Activated CD4-positive, alpha-beta memory T cell treated with anti-CD3 and anti-CD28 coated beads, Interleukin-2, amount 10 ng/mL, durations not matched to agents 7 days and 5 days (primary cell): ENCODE measurements around the gene CLEC16A. TPM values are rescaled to one million over a fixed set of nuclear protein-coding genes. Genes with fewer than 3 reads are reported as not detected.
"Not testable (repeated sequence)": the region's sequence is repeated elsewhere in the genome, so short reads cannot be mapped to it uniquely, and the experiment has no call there.

ENCODE experiments used
- CTCF ChIA-PET: fragments of 350-600 bp; sonication (Branson Sonifier 250); formaldehyde crosslinking; loops from one replicate; lab custom pipeline; 2021; ENCODE audit warnings: antibody characterized with exemption, inconsistent platforms; lab: Charles Lee
- POLR2A ChIA-PET: fragments of 350-600 bp; sonication (Branson Sonifier 250); formaldehyde crosslinking; loops from one replicate; lab custom pipeline; 2021; ENCODE audit warnings: antibody characterized with exemption; lab: Charles Lee
- DNase-seq: peaks from one replicate; pipeline ENCODE4 v3.0.0-alpha.2; 2020
- H3K27ac Mint-ChIP-seq: one replicate; pipeline ENCODE4 v1.8.0; 2021; ENCODE audit warnings: mild to moderate bottlenecking, mixed read lengths
- H3K27me3 Mint-ChIP-seq: one replicate; pipeline ENCODE4 v1.8.0; 2021; ENCODE audit warnings: mixed read lengths
- H3K36me3 Mint-ChIP-seq: one replicate; pipeline ENCODE4 v1.8.0; 2021; ENCODE audit warnings: low read depth, mixed read lengths
- H3K4me1 Mint-ChIP-seq: one replicate; pipeline ENCODE4 v1.8.0; 2021; ENCODE audit warnings: mixed read lengths
- H3K4me3 Mint-ChIP-seq: one replicate; pipeline ENCODE4 v1.8.0; 2021; ENCODE audit warnings: mild to moderate bottlenecking, mixed read lengths
- H3K9me3 Mint-ChIP-seq: one replicate; pipeline ENCODE4 v1.8.0; 2021; ENCODE audit warnings: mixed read lengths
- total RNA-seq, 2 experiments: library from RNA; stranded (reverse); gene quantifications; one replicate each; pipeline ENCODE4 v1.2.3, GENCODE V29; 2021

Gene CLEC16A
- total RNA-seq, 2 experiments from 2014 or later = 30.3 to 32.4 TPM

DNA sequence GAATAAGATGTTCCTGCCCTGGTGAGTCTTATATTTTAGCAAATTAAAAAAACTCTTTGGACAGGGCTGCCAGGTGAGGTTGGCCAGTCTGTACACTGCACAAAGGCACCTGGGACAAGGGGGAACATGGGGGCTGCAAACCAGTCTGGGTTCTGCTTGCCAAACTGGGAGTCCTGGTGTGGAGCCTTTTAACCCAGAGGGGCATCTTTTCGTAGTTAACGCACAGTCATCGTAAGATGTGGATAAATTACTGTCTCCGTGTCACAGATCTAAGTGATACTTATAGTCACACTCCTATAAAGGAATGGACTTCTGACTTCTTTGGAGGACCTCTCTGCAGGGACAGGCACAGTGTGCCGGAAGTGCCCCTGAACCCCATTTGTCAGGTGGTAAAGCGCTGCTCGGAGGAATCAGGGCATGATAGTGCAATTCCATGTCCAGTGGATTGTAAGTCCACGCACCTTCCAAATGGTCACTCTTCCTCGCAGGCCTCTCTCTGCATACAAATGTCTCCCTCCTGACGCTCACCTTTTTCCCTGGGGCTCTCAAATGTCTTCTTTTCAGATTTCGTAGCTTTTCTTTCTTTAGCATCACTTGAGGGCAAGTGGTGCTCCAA, 16.8 kb upstream of the CLEC16A start:
- Mint-ChIP-seq H3K4me1 (peaks cover 4% of the 10 kb centered on the region), H3K4me3 (no peak overlapping the region), H3K27me3 (no peaks in the 10 kb centered on the region), H3K9me3 (no peaks in the 10 kb centered on the region), H3K36me3 (peaks cover 32% of the 10 kb centered on the region), H3K27ac (no peak overlapping the region)
- POLR2A ChIA-PET = interaction anchor here (1.7 to 2.1 kb wide), 2 partner anchors 10 to 13 kb away, joined by 6 to 11 read pairs; no protein-coding TSS in a partner anchor
- CTCF ChIA-PET = interaction anchor here (0.5 to 1.2 kb wide), 3 partner anchors 9 to 191 kb away, joined by 3 to 5 read pairs (median 3); partner anchors contain the start of gene DEXI
- no peak for DNase-seq

DNA sequence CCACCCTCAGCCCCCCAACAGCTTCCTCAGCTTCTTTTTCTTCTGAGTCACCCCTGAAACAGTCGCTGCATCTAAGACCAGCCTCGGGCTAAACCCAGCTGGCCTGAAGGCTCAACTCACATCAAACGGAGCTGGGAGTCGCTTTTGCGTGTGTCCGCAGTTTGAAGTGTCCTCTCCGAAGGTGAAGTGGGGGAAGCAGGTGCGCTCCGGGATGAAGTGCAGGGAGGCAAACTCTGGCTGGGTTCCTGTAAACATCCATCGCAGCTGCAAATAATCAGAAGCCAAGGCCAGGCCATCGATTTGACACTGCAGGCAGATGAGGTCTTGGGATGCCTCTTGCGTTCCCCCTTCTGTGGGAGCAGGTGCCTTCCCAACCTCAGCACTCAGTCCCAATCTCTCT, 15.3 kb upstream of the CLEC16A start:
- CTCF ChIA-PET, H3K9me3 Mint-ChIP-seq, H3K27ac Mint-ChIP-seq, DNase-seq, H3K27me3 Mint-ChIP-seq, H3K4me3 Mint-ChIP-seq: not testable (repeated sequence)
- H3K36me3 Mint-ChIP-seq = peaks cover 22% of the 10 kb centered on the region
- H3K4me1 Mint-ChIP-seq = peaks cover 16% of the 10 kb centered on the region
- POLR2A ChIA-PET = interaction anchor here (1.7 kb wide), 1 partner anchor 11 kb away, joined by 6 read pairs; no protein-coding TSS in a partner anchor

DNA sequence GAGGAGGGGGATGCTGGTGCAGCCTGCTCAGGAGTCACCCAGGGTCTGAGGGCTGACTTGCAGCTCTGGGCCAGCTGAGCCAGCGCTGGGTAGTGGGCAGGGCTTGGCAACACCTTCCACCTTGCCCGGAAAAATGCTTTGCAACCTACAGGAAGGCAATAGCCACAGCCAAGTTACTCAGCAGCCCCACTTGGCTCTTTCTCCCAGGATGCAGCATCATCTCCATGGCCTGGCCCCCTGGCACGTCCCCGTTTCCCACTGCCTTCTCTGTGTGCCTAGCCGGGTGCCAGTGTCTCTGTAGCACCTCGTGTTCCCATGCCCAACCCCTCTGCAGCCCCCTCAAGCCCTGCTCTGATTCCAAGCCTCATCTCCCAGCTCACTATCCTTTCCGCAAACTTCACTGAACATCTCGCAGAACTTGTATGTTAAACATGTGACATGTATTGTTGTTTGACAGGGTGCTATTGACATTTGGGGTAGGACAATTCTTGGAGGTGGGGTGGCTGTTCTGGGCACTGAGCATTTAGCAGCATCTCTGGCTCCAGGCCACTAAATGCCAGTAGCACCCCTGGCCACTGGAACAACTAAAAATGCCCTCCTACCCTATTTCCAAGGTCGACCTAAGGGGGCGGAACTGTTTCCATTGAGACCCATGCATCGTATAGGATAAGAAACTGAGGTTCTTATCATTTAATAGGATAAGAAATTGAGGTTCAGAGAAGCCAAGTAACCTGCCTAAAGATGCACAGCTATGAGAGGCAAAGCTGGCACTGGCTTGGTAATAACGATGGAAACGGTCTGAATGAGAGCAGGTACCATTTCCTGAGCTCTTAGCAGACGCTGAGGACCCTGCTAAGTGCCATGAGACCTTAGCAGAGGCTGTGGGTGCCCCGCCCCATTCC, 14.3 kb upstream of the CLEC16A start:
- Mint-ChIP-seq H3K4me1 (peaks cover 26% of the 10 kb centered on the region), H3K36me3 (peaks cover 16% of the 10 kb centered on the region), H3K27ac (peak overlapping the region; percentile 32), H3K4me3 (no peak overlapping the region), H3K9me3 (no peaks in the 10 kb centered on the region), H3K27me3 (no peaks in the 10 kb centered on the region)
- no peak for DNase-seq
- CTCF ChIA-PET = no interaction called here
- POLR2A ChIA-PET = no interaction called here

DNA sequence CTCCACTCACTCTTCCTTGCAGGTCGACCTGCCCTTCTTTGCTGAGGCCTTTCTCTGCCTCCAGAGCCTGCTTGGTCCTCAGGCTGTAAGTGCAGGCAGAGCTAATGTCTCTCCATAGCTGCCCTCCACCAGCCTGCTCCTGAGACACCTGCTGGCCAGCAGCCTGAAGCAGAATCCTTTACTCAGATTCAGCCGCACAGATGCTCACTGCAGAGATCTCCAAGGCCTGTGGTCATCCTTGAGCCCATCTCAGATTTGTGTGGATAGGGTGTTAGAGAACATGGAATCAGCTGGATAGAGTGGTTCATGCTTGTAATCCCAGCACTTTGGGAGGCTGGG, 13.6 kb upstream of the CLEC16A start:
- POLR2A ChIA-PET = no interaction called here
- peaks cover 20% of the 10 kb centered on the region for H3K36me3 Mint-ChIP-seq

DNA sequence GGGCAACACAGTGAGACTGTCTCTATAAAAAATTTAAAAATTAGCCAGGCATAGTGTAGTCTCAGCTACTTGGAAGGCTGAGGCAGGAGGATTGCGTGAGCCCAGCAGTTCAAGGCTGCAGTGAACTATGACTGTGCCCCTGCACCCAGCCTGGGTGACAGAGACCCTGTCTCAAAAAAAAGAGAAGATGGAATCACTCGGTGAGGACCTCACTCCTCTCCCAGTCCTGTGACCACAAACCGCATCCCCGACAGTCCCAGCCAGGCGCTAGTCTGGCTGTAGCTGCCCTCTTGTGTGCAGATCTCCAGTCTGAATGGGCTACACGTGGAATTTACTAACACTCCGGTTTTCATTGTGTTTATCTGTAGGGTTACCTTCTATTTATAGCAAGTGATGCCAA, 13.2 kb upstream of the CLEC16A start:
- H3K4me3 Mint-ChIP-seq = no peak overlapping the region
- no peaks in the 10 kb centered on the region for H3K9me3 Mint-ChIP-seq
- H3K27me3 Mint-ChIP-seq = no peaks in the 10 kb centered on the region
- no peak overlapping the region for H3K27ac Mint-ChIP-seq
- CTCF ChIA-PET = no interaction called here
- no peak for DNase-seq
- H3K4me1 Mint-ChIP-seq = peaks cover 34% of the 10 kb centered on the region
- H3K36me3 Mint-ChIP-seq = peaks cover 24% of the 10 kb centered on the region
- POLR2A ChIA-PET = no interaction called here

More for the DNA sequence above, 13.6 kb upstream of the CLEC16A start:
- peaks cover 31% of the 10 kb centered on the region for H3K4me1 Mint-ChIP-seq
- CTCF ChIA-PET = no interaction called here
- no peaks in the 10 kb centered on the region for H3K27me3 Mint-ChIP-seq
- H3K4me3 Mint-ChIP-seq = no peak overlapping the region
- H3K27ac Mint-ChIP-seq = no peak overlapping the region
- DNase-seq = no peak
- no peaks in the 10 kb centered on the region for H3K9me3 Mint-ChIP-seq

DNA sequence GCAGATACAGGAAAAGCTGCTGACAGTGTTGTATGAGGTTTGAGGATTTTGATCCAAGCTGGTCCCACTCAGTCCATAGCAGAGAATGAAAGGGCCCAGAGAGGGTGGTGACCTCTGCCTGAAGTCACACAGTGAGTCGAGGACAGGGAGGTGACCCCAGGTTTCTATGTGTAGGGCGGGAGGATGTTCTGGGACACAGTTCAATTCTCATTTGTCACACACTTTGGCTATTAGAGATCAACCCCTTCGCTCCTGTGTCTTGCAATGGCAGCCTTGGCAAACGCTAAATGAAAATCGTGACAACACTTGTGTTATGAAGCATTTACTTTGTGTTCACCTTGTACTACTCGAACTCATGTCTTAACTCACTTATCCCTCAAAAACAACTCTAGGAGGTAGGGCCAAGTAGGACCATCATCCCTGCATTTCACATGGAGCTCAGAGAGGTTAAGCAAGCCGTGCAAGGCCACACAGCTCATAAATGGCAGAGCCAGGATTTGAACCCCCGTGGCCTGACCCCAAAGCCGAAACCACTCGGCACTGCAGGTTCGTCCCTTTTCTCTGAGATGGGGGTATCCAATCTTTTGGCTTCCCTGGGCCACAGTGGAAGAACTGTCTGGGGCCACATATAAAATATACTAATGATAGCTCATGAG, 12.3 kb upstream of the CLEC16A start:
- Mint-ChIP-seq H3K27ac (no peak overlapping the region), H3K4me3 (no peak overlapping the region), H3K4me1 (peaks cover 43% of the 10 kb centered on the region), H3K36me3 (peaks cover 27% of the 10 kb centered on the region), H3K9me3 (no peaks in the 10 kb centered on the region), H3K27me3 (no peaks in the 10 kb centered on the region)
- POLR2A ChIA-PET = interaction anchor here (0.5 to 2.1 kb wide), 3 partner anchors 9 to 1756 kb away, joined by 3 to 10 read pairs (median 4); partner anchors contain the start of gene DEXI
- no peak for DNase-seq
- CTCF ChIA-PET = interaction anchor here (1.5 to 1.6 kb wide), 3 partner anchors 13 to 411 kb away, joined by 4 to 6 read pairs (median 5); no protein-coding TSS in a partner anchor

DNA sequence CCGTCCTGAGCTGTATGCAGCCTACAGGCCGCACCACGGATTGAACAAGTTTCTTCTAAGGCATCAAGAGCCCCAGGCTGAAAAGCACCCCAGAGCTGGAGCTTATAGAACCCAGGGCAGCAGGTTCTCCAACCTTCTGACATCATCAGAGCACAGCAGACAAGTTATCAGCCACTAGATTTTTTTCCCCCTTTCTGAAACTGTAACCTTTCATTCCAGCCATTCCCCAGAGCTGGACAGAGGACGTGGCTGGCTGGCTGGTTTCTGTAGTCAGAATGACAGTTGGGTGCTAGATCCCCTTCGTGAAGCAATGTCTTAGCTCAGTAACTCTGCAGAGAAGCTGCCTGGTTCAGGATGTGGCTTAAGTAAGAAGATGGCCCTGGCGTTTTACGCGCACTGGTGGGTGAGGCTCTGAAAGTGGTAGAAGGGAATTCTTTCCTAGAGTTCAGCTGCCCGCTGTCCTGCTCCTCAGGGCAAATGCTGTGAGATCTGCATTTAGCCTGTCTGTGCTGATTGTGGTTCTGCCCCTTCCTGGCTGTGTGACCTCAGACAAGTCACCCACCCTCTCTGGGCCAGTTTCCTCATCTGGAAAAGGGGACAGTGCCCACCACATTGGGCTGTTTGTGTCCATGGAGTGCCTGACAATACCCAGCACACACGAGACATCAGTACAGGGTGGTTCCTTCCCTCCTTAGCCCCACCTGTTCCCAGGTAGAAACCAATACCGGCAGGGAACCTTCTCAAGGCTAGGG, 11.2 kb upstream of the CLEC16A start:
- ChIA-PET POLR2A (interaction anchor here (1.2 to 2.1 kb wide), 3 partner anchors 8 to 180 kb away, joined by 3 to 10 read pairs (median 3); partner anchors contain the start of gene DEXI), CTCF (interaction anchor here (1.5 to 1.6 kb wide), 3 partner anchors 14 to 412 kb away, joined by 4 to 6 read pairs (median 5); no protein-coding TSS in a partner anchor)
- peaks cover 54% of the 10 kb centered on the region for H3K4me1 Mint-ChIP-seq
- H3K4me3 Mint-ChIP-seq = no peak overlapping the region
- no peaks in the 10 kb centered on the region for H3K9me3 Mint-ChIP-seq
- no peak overlapping the region for H3K27ac Mint-ChIP-seq
- DNase-seq = no peak
- no peaks in the 10 kb centered on the region for H3K27me3 Mint-ChIP-seq
- peaks cover 25% of the 10 kb centered on the region for H3K36me3 Mint-ChIP-seq

DNA sequence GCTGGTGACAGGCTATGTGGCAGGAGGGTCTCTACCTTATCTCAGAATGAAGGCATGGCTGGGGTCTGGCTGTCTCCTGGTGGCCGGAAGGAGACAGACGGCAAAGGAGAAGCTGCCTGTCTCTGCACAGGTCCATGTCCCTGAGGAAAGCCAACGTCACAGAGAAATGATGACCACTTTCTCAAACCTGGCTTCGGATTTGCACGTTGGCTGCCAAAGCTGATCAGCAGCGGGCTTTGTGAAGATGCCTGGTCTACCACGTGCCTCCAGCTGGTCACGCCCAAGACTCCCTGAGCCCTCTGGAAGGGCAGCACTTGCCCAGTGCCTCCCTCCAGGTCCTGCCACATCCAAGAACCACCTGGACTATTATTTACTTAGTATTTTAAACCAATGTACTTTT, 10.5 kb upstream of the CLEC16A start:
- CTCF ChIA-PET = no interaction called here
- POLR2A ChIA-PET = interaction anchor here (1.3 to 1.5 kb wide), 2 partner anchors 14 to 17 kb away, joined by 3 read pairs; no protein-coding TSS in a partner anchor
- Mint-ChIP-seq H3K36me3 (peaks cover 27% of the 10 kb centered on the region), H3K27me3 (no peaks in the 10 kb centered on the region), H3K9me3 (no peaks in the 10 kb centered on the region), H3K4me1 (peaks cover 61% of the 10 kb centered on the region), H3K4me3 (no peak overlapping the region), H3K27ac (no peak overlapping the region)
- DNase-seq = no peak

- peaks cover 67% of the 10 kb centered on the region for H3K4me1 Mint-ChIP-seq
- CTCF ChIA-PET = no interaction called here
Observed at GRCh38 chr16:10934325-10935107, 9.8 kb upstream of the CLEC16A start.

DNA sequence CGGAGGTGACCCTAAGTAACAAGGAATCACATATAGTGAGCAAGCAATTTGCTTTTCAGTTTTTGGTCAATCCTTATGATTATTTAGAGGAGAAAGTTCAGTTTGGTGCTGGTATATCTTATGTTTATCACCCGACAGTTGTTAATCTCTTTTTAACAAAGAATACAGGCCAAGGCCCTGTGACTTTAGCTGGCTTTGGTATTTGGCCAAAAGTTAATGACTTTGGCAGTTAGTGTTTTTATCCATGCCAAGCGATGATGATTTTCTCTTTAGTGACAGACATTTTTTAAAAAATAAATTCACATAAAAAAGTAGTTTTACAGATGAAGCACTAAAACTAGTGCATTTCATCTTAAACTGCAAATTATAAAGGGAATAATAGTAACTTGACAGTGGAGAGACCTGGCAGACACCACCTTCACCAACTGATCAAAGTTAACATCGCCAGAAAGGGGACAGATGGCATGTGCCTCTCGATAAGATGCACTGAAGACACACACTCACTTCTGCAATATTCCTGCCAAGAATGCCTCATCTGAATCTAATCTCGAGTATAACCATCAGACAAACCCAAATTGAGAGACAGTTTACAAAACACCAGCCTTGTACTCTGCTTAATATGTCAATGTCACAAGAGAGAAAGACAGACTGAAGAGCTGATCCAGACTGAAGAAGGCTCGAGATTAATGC, 9.0 kb upstream of the CLEC16A start:
- ChIA-PET POLR2A (no interaction called here), CTCF (no interaction called here)
- H3K27me3 Mint-ChIP-seq = no peaks in the 10 kb centered on the region
- no peak overlapping the region for H3K27ac Mint-ChIP-seq
- peaks cover 72% of the 10 kb centered on the region for H3K4me1 Mint-ChIP-seq
- no peak overlapping the region for H3K4me3 Mint-ChIP-seq
- DNase-seq = no peak
- peaks cover 30% of the 10 kb centered on the region for H3K36me3 Mint-ChIP-seq
- H3K9me3 Mint-ChIP-seq = no peaks in the 10 kb centered on the region

More at GRCh38 chr16:10934325-10935107, 9.8 kb upstream of the CLEC16A start:
- Mint-ChIP-seq H3K36me3 (peaks cover 31% of the 10 kb centered on the region), H3K4me3 (no peak overlapping the region), H3K27me3 (no peaks in the 10 kb centered on the region), H3K27ac (peak overlapping the region; percentile 14), H3K9me3 (no peaks in the 10 kb centered on the region)
- POLR2A ChIA-PET = interaction anchor here (1.3 to 1.5 kb wide), 2 partner anchors 15 to 18 kb away, joined by 3 read pairs; no protein-coding TSS in a partner anchor
- no peak for DNase-seq
